HepG2 (cell line): ENCODE results near the gene TMEM44. TPM values are rescaled to one million over a fixed set of nuclear protein-coding genes. Genes with fewer than 3 reads are reported as not detected.

Experiments
- CCDC6 ChIP-seq: sonication (generic); formaldehyde crosslinking; IDR thresholded peaks from 2 replicates; pipeline ENCODE4 v1.8.1; 2022; ENCODE audit warnings: mild to moderate bottlenecking, missing genetic modification reagents, moderate library complexity
- KMT2A ChIP-seq: sonication (generic); formaldehyde crosslinking; IDR thresholded peaks from 2 replicates; pipeline ENCODE4 v1.4.0; 2020; ENCODE audit warnings: missing genetic modification reagents
- YEATS4 ChIP-seq: sonication (generic); formaldehyde crosslinking; IDR thresholded peaks from 2 replicates; pipeline ENCODE4 v1.4.0; 2020; ENCODE audit warnings: missing genetic modification reagents, borderline replicate concordance
- ZBTB38 ChIP-seq: sonication (generic); formaldehyde crosslinking; IDR thresholded peaks from 2 replicates; pipeline ENCODE4 v1.5.1; 2020; ENCODE audit warnings: mild to moderate bottlenecking, missing genetic modification reagents
- ZFP41 ChIP-seq: sonication (generic); formaldehyde crosslinking; IDR thresholded peaks from 2 replicates; pipeline ENCODE4 v1.4.0; 2020; ENCODE audit warnings: mild to moderate bottlenecking, missing genetic modification reagents, borderline replicate concordance
- ZNF709 ChIP-seq: sonication (generic); formaldehyde crosslinking; IDR thresholded peaks from 2 replicates; pipeline ENCODE4 v1.5.0; 2020; ENCODE audit warnings: mild to moderate bottlenecking, missing genetic modification reagents
- polyA plus RNA-seq, 8 experiments: library from polyadenylated mRNA; depleted of rRNA in 3 of 8; stranded (reverse) in 7 of 8; unstranded in 1 of 8; fragments of >200 nt; fragmentation: Illumina TruSeq in 4 of 8; extraction: Trizol in 4 of 8; gene quantifications; 2 replicates each; pipeline versions ENCODE4 v1.2.1 to v1.2.3, GENCODE V29; 2011 to 2016; ENCODE audit warnings: low read depth in 4 of 8, missing spikeins in 1 of 8, mixed read lengths in 1 of 8; ENCODE audit not compliant: insufficient read depth in 1 of 8
- total RNA-seq, 5 experiments: library from RNA; depleted of rRNA; stranded (reverse); fragments of >200 nt; fragmentation: Illumina TruSeq; extraction: Trizol; gene quantifications; 2 replicates each; pipeline ENCODE4 v1.2.3, GENCODE V29; 2016; ENCODE audit warnings: low read depth in 1 of 5
- TF ChIP-seq, protein P1 (sequence below): sonication (generic); formaldehyde crosslinking; IDR thresholded peaks from 2 replicates; pipeline ENCODE4 v1.5.1; 2020; ENCODE audit warnings: mild to moderate bottlenecking, missing genetic modification reagents, moderate library complexity

TMEM44 gene
- total and polyA plus RNA-seq, 2 of the 13 experiments (the other 11 are each of a cell fraction or from before 2014, with no cell fraction given), result 7.3 to 13.8 TPM

DNA sequence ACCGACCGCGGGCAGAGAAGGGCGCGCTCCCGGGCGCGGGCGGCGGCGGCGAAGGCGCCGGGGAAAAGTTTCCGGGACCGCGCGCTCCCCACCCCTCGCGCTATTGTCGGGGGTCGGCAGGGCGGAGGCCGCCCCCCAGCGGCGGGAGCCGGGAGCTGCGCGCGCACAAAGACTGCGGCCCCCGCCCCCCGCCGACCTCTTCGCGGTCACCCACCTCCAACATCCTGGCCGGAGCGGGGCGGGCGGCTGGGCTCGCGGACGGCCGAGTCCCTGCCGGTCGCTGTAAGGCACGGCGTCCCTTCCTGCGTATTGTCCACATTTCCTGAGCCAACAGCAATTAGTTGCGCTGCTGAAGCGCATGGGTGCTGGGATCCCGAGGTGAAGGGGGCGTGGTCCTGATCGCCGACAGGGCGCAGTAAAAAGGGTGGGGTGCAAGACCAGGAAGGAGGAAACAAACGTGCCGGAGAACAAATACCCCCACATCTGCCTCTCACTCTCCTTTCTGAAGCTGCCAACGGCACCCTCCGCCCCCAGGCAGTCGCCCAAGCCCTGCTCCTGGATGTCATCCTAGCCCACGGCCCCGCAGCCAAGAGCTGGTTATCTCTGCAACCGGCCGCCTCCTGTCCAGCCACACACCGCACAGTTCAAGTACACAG lies at the start of gene TMEM44 (continued):
- TF ChIP-seq KMT2A (CRISPR knock-in tag) (peak; percentile 67; the same call in 1 of the 2 replicates), YEATS4 (CRISPR knock-in tag) (peak; percentile 70), CCDC6 (CRISPR knock-in tag) (no peak), ZBTB38 (CRISPR knock-in tag) (peak; percentile 72), ZFP41 (CRISPR knock-in tag) (no peak), ZNF709 (CRISPR knock-in tag) (0 out of 2 replicates have a peak, but pooled peaks have one; percentile 61)
- TF ChIP-seq, protein P1, sequence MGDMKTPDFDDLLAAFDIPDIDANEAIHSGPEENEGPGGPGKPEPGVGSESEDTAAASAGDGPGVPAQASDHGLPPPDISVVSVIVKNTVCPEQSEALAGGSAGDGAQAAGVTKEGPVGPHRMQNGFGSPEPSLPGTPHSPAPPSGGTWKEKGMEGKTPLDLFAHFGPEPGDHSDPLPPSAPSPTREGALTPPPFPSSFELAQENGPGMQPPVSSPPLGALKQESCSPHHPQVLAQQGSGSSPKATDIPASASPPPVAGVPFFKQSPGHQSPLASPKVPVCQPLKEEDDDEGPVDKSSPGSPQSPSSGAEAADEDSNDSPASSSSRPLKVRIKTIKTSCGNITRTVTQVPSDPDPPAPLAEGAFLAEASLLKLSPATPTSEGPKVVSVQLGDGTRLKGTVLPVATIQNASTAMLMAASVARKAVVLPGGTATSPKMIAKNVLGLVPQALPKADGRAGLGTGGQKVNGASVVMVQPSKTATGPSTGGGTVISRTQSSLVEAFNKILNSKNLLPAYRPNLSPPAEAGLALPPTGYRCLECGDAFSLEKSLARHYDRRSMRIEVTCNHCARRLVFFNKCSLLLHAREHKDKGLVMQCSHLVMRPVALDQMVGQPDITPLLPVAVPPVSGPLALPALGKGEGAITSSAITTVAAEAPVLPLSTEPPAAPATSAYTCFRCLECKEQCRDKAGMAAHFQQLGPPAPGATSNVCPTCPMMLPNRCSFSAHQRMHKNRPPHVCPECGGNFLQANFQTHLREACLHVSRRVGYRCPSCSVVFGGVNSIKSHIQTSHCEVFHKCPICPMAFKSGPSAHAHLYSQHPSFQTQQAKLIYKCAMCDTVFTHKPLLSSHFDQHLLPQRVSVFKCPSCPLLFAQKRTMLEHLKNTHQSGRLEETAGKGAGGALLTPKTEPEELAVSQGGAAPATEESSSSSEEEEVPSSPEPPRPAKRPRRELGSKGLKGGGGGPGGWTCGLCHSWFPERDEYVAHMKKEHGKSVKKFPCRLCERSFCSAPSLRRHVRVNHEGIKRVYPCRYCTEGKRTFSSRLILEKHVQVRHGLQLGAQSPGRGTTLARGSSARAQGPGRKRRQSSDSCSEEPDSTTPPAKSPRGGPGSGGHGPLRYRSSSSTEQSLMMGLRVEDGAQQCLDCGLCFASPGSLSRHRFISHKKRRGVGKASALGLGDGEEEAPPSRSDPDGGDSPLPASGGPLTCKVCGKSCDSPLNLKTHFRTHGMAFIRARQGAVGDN (CRISPR knock-in tag), result peak; percentile 87
